HEK293T (cell line): ENCODE results near the gene FN3K.

Experiments
- BHLHE40 ChIP-seq: fragments of 450-650 bp; IDR thresholded peaks from 2 replicates; pipeline ENCODE4 v1.6.1; 2016; ENCODE audit warnings: mild to moderate bottlenecking, moderate library complexity, borderline replicate concordance
- ELF4 ChIP-seq: fragments of 450-650 bp; IDR thresholded peaks from 2 replicates; pipeline ENCODE4 v1.6.1; 2017; ENCODE audit warnings: antibody characterized with exemption
- FOXA1 ChIP-seq: fragments of 450-650 bp; IDR thresholded peaks from 2 replicates; pipeline ENCODE4 v1.6.1; 2016; ENCODE audit warnings: mild to moderate bottlenecking
- FOXM1 ChIP-seq: fragments of 450-650 bp; IDR thresholded peaks from 2 replicates; pipeline ENCODE4 v1.6.1; 2017; ENCODE audit warnings: mild to moderate bottlenecking, borderline replicate concordance
- HDGF ChIP-seq: fragments of 450-650 bp; IDR thresholded peaks from 2 replicates; pipeline ENCODE4 v1.6.1; 2017; ENCODE audit warnings: antibody characterized with exemption, borderline replicate concordance
- L3MBTL2 ChIP-seq: fragments of 450-650 bp; conservative IDR thresholded peaks from 2 replicates; pipeline ENCODE4 v1.6.1; 2016; ENCODE audit warnings: mild to moderate bottlenecking
- LEF1 ChIP-seq: fragments of 450-650 bp; IDR thresholded peaks from 2 replicates; pipeline ENCODE4 v1.6.1; 2017; ENCODE audit warnings: mild to moderate bottlenecking, borderline replicate concordance
- NFRKB ChIP-seq: fragments of 450-650 bp; IDR thresholded peaks from 2 replicates; pipeline ENCODE4 v1.6.1; 2016; ENCODE audit warnings: mild to moderate bottlenecking, moderate library complexity
- PKNOX1 ChIP-seq: fragments of 450-650 bp; IDR thresholded peaks from 2 replicates; pipeline ENCODE4 v1.6.1; 2016
- SP1 ChIP-seq: fragments of 450-650 bp; IDR thresholded peaks from 2 replicates; pipeline ENCODE4 v1.6.1; 2017
- SUZ12 ChIP-seq: fragments of 450-650 bp; IDR thresholded peaks from 2 replicates; pipeline ENCODE4 v1.6.1; 2016; ENCODE audit warnings: mild to moderate bottlenecking
- TARDBP ChIP-seq: fragments of 450-650 bp; IDR thresholded peaks from 2 replicates; pipeline ENCODE4 v1.6.1; 2016

GRCh38 chr17:82699551-82699950 is 35.9 kb upstream of the FN3K start:
- no peak for TF ChIP-seq NFRKB
- TF ChIP-seq FOXA1: no peak
- TF ChIP-seq PKNOX1: no peak
- no peak for TF ChIP-seq FOXM1
- TF ChIP-seq SP1: no peak
- TF ChIP-seq BHLHE40: no peak
- TF ChIP-seq SUZ12: no peak
- no peak for TF ChIP-seq TARDBP
- TF ChIP-seq ELF4: no peak
- no peak for TF ChIP-seq HDGF
- no peak for TF ChIP-seq L3MBTL2
- no peak for TF ChIP-seq LEF1
